HepG2 (cell line): ENCODE data around the gene CLPSL2.

Source experiments
- EZH2 ChIP-seq: conservative IDR thresholded peaks from 2 replicates; pipeline ENCODE4 v1.6.1; 2012; ENCODE audit warnings: mild to moderate bottlenecking, low read depth, low read length, moderate library complexity
- HDAC2 ChIP-seq: sonication (generic); formaldehyde crosslinking; IDR thresholded peaks from 2 replicates; pipeline ENCODE4 v1.4.0; 2020; ENCODE audit warnings: missing genetic modification reagents
- NR2C2 ChIP-seq: sonication (generic); formaldehyde crosslinking; IDR thresholded peaks from 2 replicates; pipeline ENCODE4 v1.4.0; 2020; ENCODE audit warnings: missing genetic modification reagents, mild to moderate bottlenecking, moderate library complexity, borderline replicate concordance
- RBAK ChIP-seq: sonication (generic); formaldehyde crosslinking; IDR thresholded peaks from 2 replicates; pipeline ENCODE4 v1.5.1; 2020; ENCODE audit warnings: mild to moderate bottlenecking, missing genetic modification reagents
- YY1 ChIP-seq: IDR thresholded peaks from 2 replicates; pipeline ENCODE4 v1.6.1; 2011; ENCODE audit warnings: low read length, low read depth, moderate library complexity, mild to moderate bottlenecking; ENCODE audit not compliant: insufficient read depth, insufficient replicate concordance
- ZNF552 ChIP-seq: sonication (generic); formaldehyde crosslinking; IDR thresholded peaks from 2 replicates; pipeline ENCODE4 v1.9.0; 2022; ENCODE audit warnings: missing genetic modification reagents, mild to moderate bottlenecking, borderline replicate concordance
- ZNF556 ChIP-seq: sonication (generic); formaldehyde crosslinking; IDR thresholded peaks from 2 replicates; pipeline ENCODE4 v1.4.0; 2020; ENCODE audit warnings: mild to moderate bottlenecking, missing genetic modification reagents, borderline replicate concordance
- ZNF558 ChIP-seq: sonication (generic); formaldehyde crosslinking; IDR thresholded peaks from 2 replicates; pipeline ENCODE4 v1.9.0; 2022; ENCODE audit warnings: mild to moderate bottlenecking, missing genetic modification reagents, borderline replicate concordance
- TF ChIP-seq, protein P1 (sequence below): sonication (generic); formaldehyde crosslinking; IDR thresholded peaks from 2 replicates; pipeline ENCODE4 v1.4.0; 2020; ENCODE audit warnings: low read depth, mild to moderate bottlenecking, missing genetic modification reagents
- TF ChIP-seq, protein P2 (sequence below): sonication (generic); formaldehyde crosslinking; IDR thresholded peaks from 2 replicates; pipeline ENCODE4 v1.4.0; 2020; ENCODE audit warnings: missing genetic modification reagents, borderline replicate concordance
- TF ChIP-seq, protein P3 (sequence below): sonication (generic); formaldehyde crosslinking; IDR thresholded peaks from 2 replicates; pipeline ENCODE4 v1.5.0; 2020; ENCODE audit warnings: mild to moderate bottlenecking, missing genetic modification reagents, moderate library complexity
- TF ChIP-seq, protein P4 (sequence below): sonication (generic); formaldehyde crosslinking; IDR thresholded peaks from 2 replicates; pipeline ENCODE4 v1.4.0; 2020; ENCODE audit warnings: missing genetic modification reagents, borderline replicate concordance
- TF ChIP-seq, protein P5 (sequence below): sonication (generic); formaldehyde crosslinking; IDR thresholded peaks from 2 replicates; pipeline ENCODE4 v1.5.1; 2020; ENCODE audit warnings: mild to moderate bottlenecking, missing genetic modification reagents, borderline replicate concordance
- TF ChIP-seq, protein P6 (sequence below): sonication (generic); formaldehyde crosslinking; IDR thresholded peaks from 2 replicates; pipeline ENCODE4 v1.8.0; 2022; ENCODE audit warnings: low read depth, missing genetic modification reagents

DNA sequence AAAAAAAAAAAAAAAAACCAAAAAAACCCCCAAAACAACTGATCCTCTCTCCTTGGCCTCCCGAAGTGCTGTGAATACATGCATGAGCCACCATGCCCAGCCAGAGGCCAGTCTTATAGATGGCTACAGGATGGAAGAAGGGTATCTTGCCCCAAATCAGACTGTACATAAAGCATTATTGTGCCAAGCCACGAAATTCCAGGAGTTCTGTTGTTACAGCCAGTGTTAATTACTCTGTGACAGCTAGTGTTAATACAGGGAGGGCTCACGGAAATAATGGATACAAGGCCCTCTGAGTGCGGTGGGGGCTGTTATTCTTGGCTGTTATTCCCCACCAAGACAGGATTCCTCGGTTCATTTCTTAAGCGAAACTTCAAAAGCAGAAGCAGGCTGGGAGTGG is 1.4 kb upstream of the CLPSL2 start:
- TF ChIP-seq, protein P1, sequence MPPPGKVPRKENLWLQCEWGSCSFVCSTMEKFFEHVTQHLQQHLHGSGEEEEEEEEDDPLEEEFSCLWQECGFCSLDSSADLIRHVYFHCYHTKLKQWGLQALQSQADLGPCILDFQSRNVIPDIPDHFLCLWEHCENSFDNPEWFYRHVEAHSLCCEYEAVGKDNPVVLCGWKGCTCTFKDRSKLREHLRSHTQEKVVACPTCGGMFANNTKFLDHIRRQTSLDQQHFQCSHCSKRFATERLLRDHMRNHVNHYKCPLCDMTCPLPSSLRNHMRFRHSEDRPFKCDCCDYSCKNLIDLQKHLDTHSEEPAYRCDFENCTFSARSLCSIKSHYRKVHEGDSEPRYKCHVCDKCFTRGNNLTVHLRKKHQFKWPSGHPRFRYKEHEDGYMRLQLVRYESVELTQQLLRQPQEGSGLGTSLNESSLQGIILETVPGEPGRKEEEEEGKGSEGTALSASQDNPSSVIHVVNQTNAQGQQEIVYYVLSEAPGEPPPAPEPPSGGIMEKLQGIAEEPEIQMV (CRISPR knock-in tag), result no peak
- TF ChIP-seq, protein P2, sequence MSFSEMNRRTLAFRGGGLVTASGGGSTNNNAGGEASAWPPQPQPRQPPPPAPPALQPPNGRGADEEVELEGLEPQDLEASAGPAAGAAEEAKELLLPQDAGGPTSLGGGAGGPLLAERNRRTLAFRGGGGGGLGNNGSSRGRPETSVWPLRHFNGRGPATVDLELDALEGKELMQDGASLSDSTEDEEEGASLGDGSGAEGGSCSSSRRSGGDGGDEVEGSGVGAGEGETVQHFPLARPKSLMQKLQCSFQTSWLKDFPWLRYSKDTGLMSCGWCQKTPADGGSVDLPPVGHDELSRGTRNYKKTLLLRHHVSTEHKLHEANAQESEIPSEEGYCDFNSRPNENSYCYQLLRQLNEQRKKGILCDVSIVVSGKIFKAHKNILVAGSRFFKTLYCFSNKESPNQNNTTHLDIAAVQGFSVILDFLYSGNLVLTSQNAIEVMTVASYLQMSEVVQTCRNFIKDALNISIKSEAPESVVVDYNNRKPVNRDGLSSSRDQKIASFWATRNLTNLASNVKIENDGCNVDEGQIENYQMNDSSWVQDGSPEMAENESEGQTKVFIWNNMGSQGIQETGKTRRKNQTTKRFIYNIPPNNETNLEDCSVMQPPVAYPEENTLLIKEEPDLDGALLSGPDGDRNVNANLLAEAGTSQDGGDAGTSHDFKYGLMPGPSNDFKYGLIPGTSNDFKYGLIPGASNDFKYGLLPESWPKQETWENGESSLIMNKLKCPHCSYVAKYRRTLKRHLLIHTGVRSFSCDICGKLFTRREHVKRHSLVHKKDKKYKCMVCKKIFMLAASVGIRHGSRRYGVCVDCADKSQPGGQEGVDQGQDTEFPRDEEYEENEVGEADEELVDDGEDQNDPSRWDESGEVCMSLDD, result no peak
- TF ChIP-seq, protein P3, sequence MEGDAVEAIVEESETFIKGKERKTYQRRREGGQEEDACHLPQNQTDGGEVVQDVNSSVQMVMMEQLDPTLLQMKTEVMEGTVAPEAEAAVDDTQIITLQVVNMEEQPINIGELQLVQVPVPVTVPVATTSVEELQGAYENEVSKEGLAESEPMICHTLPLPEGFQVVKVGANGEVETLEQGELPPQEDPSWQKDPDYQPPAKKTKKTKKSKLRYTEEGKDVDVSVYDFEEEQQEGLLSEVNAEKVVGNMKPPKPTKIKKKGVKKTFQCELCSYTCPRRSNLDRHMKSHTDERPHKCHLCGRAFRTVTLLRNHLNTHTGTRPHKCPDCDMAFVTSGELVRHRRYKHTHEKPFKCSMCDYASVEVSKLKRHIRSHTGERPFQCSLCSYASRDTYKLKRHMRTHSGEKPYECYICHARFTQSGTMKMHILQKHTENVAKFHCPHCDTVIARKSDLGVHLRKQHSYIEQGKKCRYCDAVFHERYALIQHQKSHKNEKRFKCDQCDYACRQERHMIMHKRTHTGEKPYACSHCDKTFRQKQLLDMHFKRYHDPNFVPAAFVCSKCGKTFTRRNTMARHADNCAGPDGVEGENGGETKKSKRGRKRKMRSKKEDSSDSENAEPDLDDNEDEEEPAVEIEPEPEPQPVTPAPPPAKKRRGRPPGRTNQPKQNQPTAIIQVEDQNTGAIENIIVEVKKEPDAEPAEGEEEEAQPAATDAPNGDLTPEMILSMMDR (CRISPR knock-in tag), result no peak
- TF ChIP-seq, protein P4, sequence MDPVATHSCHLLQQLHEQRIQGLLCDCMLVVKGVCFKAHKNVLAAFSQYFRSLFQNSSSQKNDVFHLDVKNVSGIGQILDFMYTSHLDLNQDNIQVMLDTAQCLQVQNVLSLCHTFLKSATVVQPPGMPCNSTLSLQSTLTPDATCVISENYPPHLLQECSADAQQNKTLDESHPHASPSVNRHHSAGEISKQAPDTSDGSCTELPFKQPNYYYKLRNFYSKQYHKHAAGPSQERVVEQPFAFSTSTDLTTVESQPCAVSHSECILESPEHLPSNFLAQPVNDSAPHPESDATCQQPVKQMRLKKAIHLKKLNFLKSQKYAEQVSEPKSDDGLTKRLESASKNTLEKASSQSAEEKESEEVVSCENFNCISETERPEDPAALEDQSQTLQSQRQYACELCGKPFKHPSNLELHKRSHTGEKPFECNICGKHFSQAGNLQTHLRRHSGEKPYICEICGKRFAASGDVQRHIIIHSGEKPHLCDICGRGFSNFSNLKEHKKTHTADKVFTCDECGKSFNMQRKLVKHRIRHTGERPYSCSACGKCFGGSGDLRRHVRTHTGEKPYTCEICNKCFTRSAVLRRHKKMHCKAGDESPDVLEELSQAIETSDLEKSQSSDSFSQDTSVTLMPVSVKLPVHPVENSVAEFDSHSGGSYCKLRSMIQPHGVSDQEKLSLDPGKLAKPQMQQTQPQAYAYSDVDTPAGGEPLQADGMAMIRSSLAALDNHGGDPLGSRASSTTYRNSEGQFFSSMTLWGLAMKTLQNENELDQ (CRISPR knock-in tag), result no peak
- TF ChIP-seq ZNF558 (CRISPR knock-in tag), result no peak
- TF ChIP-seq ZNF552 (CRISPR knock-in tag), result no peak
- no peak for TF ChIP-seq YY1
- TF ChIP-seq EZH2, result no peak
- TF ChIP-seq, protein P5, sequence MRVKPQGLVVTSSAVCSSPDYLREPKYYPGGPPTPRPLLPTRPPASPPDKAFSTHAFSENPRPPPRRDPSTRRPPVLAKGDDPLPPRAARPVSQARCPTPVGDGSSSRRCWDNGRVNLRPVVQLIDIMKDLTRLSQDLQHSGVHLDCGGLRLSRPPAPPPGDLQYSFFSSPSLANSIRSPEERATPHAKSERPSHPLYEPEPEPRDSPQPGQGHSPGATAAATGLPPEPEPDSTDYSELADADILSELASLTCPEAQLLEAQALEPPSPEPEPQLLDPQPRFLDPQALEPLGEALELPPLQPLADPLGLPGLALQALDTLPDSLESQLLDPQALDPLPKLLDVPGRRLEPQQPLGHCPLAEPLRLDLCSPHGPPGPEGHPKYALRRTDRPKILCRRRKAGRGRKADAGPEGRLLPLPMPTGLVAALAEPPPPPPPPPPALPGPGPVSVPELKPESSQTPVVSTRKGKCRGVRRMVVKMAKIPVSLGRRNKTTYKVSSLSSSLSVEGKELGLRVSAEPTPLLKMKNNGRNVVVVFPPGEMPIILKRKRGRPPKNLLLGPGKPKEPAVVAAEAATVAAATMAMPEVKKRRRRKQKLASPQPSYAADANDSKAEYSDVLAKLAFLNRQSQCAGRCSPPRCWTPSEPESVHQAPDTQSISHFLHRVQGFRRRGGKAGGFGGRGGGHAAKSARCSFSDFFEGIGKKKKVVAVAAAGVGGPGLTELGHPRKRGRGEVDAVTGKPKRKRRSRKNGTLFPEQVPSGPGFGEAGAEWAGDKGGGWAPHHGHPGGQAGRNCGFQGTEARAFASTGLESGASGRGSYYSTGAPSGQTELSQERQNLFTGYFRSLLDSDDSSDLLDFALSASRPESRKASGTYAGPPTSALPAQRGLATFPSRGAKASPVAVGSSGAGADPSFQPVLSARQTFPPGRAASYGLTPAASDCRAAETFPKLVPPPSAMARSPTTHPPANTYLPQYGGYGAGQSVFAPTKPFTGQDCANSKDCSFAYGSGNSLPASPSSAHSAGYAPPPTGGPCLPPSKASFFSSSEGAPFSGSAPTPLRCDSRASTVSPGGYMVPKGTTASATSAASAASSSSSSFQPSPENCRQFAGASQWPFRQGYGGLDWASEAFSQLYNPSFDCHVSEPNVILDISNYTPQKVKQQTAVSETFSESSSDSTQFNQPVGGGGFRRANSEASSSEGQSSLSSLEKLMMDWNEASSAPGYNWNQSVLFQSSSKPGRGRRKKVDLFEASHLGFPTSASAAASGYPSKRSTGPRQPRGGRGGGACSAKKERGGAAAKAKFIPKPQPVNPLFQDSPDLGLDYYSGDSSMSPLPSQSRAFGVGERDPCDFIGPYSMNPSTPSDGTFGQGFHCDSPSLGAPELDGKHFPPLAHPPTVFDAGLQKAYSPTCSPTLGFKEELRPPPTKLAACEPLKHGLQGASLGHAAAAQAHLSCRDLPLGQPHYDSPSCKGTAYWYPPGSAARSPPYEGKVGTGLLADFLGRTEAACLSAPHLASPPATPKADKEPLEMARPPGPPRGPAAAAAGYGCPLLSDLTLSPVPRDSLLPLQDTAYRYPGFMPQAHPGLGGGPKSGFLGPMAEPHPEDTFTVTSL (CRISPR knock-in tag), result no peak
- TF ChIP-seq, protein P6, sequence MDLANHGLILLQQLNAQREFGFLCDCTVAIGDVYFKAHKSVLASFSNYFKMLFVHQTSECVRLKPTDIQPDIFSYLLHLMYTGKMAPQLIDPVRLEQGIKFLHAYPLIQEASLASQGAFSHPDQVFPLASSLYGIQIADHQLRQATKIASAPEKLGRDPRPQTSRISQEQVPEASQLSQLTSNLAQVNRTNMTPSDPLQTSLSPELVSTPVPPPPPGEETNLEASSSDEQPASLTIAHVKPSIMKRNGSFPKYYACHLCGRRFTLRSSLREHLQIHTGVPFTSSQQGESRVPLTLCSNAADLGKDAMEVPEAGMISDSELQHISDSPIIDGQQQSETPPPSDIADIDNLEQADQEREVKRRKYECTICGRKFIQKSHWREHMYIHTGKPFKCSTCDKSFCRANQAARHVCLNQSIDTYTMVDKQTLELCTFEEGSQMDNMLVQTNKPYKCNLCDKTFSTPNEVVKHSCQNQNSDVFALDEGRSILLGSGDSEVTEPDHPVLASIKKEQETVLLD, result no peak
- TF ChIP-seq RBAK (CRISPR knock-in tag), result no peak
- TF ChIP-seq HDAC2, result no peak
- no peak for TF ChIP-seq NR2C2 (CRISPR knock-in tag)
- no peak for TF ChIP-seq ZNF556 (CRISPR knock-in tag)
